Erythroblast (primary cell): Measurements from ENCODE around the gene LSM2.
"Not testable (repeated sequence)": the region's sequence is repeated elsewhere in the genome, so short reads cannot be mapped to it uniquely, and the experiment has no call there.

Source experiments
- DNase-seq, 2 experiments: peaks; one replicate each; lab custom pipeline; 2025; lab: John Stamatoyannopoulos, UW
- GATA1 ChIP-seq: IDR thresholded peaks from 2 replicates; pipeline ENCODE4 v1.6.1; 2011; ENCODE audit warnings: low read depth, mild to moderate bottlenecking, control low read depth, low read length, moderate library complexity
- POLR2A ChIP-seq: IDR thresholded peaks from 2 replicates; pipeline ENCODE4 v1.6.1; 2011; ENCODE audit warnings: mild to moderate bottlenecking, low read length

LSM2 gene

GRCh38 chr6:31806470-31807272 is at the start of gene LSM2:
Gene LSM2, minus strand, starts transcription at chr6:31806966. Its CDS starts 209 bp downstream, at chr6:31806757.
- TF ChIP-seq POLR2A (peak; percentile 84), GATA1 (no peak)
- peak; percentile 96 to 99 for DNase-seq

- not testable (repeated sequence) for DNase-seq
Observed at GRCh38 chr6:31851980-31852718, 45.4 kb upstream of the LSM2 start.

GRCh38 chr6:31851485-31851832 is 44.7 kb upstream of the LSM2 start:
- DNase-seq = no peak
- no peak for TF ChIP-seq POLR2A
- TF ChIP-seq GATA1 = no peak

GRCh38 chr6:31850765-31851484 is 44.2 kb upstream of the LSM2 start:
- DNase-seq = no peak
- TF ChIP-seq POLR2A (no peak), GATA1 (no peak)

- no peak for TF ChIP-seq POLR2A
- TF ChIP-seq GATA1 = no peak
- no peak for DNase-seq
Observed at GRCh38 chr6:31847276-31847978, 40.7 kb upstream of the LSM2 start.

- TF ChIP-seq GATA1 (no peak), POLR2A (no peak)
- DNase-seq = no peak
Observed at GRCh38 chr6:31844507-31844906, 37.7 kb upstream of the LSM2 start.

- TF ChIP-seq POLR2A = no peak
- no peak for TF ChIP-seq GATA1
- DNase-seq = no peak
Observed at GRCh38 chr6:31842053-31842452, 35.3 kb upstream of the LSM2 start.

GRCh38 chr6:31839779-31840126 is 33.0 kb upstream of the LSM2 start:
- peak; percentile 6 for TF ChIP-seq POLR2A
- not testable (repeated sequence) for DNase-seq

GRCh38 chr6:31838968-31839367 is 32.2 kb upstream of the LSM2 start:
- no peak for DNase-seq
- no peak for TF ChIP-seq GATA1
- TF ChIP-seq POLR2A = no peak

- DNase-seq = not testable (repeated sequence)
Observed at GRCh38 chr6:31838114-31838553, 31.4 kb upstream of the LSM2 start.

GRCh38 chr6:31837369-31838113 is 30.8 kb upstream of the LSM2 start:
- TF ChIP-seq GATA1 (no peak), POLR2A (no peak)
- DNase-seq = no peak

- TF ChIP-seq GATA1 = no peak
- TF ChIP-seq POLR2A = peak; percentile 13
- DNase-seq = peak; percentile 49 to 59
Observed at GRCh38 chr6:31836474-31837368, 30.0 kb upstream of the LSM2 start.
